Epithelial cell of esophagus (primary cell): ENCODE results near the gene MED13L.

Experiments
- DNase-seq: peaks from one replicate; pipeline ENCODE4 v3.0.0; 2010; ENCODE audit warnings: low read depth
- H3K4me3 ChIP-seq: 2 replicates; pipeline ENCODE4 v1.5.1; 2011; ENCODE audit warnings: mild to moderate bottlenecking, low read length, control low read depth
- TF ChIP-seq, protein P1 (sequence below): IDR thresholded peaks from 2 replicates; pipeline ENCODE4 v1.5.1; 2011; ENCODE audit warnings: low read depth, mild to moderate bottlenecking, low read length, control low read depth, inconsistent platforms; ENCODE audit not compliant: insufficient read depth; ENCODE audit errors: missing control alignments

The MED13L gene

DNA sequence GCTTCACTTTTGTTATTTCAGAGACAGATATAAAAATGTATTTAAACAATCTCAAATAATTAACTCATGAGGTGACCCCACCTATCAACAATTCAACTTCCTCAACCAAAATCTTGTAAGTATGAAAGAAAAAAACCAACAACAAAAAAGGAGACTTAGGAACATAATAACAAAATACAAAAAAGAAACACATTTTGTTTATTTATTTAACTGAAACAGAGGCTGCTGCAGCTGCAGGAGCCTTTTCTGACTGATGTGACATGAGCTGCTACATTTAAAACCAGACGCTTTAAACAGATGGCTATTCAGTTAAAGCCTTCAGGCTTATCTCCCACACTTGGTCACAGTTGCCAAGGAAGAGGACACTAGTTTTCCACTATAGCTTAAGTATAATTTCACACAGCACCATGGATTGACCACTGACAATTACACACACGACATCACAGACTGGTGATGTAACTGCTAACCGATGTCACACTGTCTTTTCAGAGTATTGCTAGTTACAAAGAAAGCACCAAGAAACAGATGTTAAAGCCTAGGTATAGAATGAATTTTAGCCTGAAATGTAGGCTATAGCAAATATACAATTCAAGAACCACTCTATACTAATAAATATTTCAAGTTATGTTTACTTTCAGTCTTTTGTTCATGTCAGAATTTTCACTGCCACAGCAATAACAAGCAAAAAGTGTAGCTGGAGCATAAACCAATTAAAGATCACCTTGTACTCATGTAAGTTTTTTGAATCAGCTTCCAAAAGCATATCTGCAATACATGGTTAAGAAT, 113.0 kb downstream of the MED13L start:
- TF ChIP-seq, protein P1, sequence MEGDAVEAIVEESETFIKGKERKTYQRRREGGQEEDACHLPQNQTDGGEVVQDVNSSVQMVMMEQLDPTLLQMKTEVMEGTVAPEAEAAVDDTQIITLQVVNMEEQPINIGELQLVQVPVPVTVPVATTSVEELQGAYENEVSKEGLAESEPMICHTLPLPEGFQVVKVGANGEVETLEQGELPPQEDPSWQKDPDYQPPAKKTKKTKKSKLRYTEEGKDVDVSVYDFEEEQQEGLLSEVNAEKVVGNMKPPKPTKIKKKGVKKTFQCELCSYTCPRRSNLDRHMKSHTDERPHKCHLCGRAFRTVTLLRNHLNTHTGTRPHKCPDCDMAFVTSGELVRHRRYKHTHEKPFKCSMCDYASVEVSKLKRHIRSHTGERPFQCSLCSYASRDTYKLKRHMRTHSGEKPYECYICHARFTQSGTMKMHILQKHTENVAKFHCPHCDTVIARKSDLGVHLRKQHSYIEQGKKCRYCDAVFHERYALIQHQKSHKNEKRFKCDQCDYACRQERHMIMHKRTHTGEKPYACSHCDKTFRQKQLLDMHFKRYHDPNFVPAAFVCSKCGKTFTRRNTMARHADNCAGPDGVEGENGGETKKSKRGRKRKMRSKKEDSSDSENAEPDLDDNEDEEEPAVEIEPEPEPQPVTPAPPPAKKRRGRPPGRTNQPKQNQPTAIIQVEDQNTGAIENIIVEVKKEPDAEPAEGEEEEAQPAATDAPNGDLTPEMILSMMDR, result no peak
- DNase-seq, result no peak
- H3K4me3 ChIP-seq, result no peak overlapping the region

DNA sequence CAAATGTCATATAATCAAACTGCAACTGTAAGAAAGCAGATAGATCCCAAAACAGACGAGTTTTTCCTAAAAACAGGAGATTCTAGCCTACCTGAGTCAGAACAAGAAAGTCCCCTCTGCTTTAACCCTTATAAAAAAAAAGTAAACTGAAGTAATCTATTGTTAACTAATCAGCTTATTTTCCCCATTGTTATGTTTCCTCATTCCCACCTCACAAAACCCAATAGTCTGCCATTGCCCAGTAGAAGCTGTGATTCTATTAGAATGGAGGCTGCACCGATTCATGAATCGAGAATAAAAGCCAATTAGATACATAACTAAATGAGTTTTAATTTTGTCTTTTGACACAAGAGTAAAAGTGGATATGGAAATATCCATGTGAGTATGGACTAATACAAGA, 115.4 kb downstream of the MED13L start:
- no peak overlapping the region for H3K4me3 ChIP-seq
- no peak for DNase-seq
- TF ChIP-seq, protein P1, result no peak

DNA sequence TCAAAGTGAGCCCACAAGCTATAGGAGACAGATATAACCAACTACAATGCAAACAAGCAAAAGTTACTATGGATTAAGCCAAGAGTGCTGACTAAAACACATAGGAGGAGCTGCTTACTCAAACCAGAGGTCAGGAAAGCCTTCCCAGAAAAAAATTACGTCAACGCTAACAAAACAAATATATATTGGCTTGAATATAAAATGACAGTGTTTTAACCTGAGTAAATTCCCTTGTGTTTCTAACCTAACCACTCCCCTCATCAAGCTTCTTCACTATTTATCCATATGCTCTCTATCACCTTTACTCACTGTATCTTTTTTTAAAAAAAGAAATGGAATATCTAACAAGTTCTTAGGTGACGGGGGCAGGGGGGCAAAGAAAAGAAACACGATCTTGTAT, 115.9 kb downstream of the MED13L start:
- no peak overlapping the region for H3K4me3 ChIP-seq
- DNase-seq, result peak; percentile 71
- TF ChIP-seq, protein P1, result no peak

DNA sequence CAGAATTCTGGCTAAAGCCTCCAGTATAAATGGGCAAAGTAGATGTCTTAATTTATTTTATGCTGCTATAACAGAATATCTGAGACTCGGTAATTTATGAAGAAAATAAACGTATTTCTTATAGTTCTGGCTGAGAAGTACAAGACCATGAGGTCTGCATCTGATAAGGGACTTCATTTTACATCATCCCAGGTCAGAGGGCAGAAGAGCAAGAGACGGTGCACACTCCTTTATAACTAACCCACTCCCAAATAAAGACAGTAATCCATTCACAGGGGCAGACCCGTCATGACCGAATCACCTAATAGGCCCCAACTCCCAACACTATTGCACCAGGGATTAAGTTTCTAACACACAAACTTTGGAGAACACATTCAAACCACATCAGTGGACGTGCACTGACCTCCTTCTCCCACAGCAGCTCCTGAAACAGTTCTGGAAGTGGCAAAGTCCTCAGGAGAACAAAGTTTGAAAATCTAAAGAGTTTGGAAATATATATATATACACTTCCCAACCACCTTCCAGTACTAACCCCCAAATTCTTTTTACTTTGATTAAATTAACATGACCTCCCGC, 116.5 kb downstream of the MED13L start:
- no peak for DNase-seq
- TF ChIP-seq, protein P1, result no peak
- H3K4me3 ChIP-seq, result no peak overlapping the region

DNA sequence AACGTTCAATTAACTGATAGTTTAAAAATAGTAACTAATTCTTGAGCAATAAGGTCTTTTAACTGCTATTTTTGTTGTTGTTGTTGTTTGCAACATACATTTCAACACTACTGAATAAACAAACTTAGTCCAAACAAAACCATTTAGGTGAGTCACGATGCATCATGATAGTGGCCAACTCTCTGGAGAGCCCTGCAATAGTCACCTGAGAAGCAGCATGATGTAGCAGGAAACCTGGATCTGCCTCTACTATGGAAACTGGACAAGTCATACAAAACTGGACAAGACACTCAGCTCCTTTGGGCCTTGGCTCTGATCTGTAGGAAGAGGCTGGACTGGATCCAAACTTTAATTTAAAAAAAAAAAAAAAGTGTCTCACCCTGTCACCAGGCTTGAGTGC, 117.3 kb downstream of the MED13L start:
- no peak overlapping the region for H3K4me3 ChIP-seq
- DNase-seq, result peak; percentile 93
- TF ChIP-seq, protein P1, result no peak

DNA sequence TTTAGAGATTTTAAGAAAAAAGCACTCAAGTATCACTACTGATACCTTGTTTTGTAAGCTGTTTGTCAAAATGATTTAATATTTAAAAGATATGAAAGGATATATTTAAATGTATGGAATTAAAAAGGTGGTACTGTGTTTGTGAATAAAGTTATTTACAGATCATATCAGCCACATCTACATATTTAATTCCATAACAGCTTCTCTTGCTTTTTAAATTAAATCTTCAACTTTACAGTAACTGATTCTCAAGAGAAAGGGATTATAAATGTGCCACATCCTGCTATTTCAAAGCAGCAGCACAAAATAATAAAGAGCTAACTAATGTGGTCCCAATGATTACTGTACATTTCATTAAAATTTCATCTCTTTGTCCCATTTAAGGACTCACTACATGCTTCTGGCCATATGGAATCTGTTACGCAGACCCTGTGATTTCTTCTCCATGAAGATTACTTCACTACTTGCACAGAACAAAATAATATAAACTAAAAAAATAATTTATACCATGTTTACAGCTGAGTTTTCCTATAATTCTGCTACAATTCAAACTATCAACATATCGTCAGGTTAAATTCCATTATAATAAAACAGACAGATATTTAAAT, 117.8 kb downstream of the MED13L start:
- DNase-seq, result no peak
- no peak overlapping the region for H3K4me3 ChIP-seq

More for the DNA sequence above, 117.8 kb downstream of the MED13L start:
- TF ChIP-seq, protein P1, result no peak
